Spinal cord (tissue), 10 donors: Measurements from ENCODE around the gene TRIM47. TPM values are rescaled to one million over a fixed set of nuclear protein-coding genes. Genes with fewer than 3 reads are reported as not detected.
"Not testable (repeated sequence)": the region's sequence is repeated elsewhere in the genome, so short reads cannot be mapped to it uniquely, and the experiment has no call there.

ENCODE experiments used
- DNase-seq, 6 donors: peaks; one replicate each; pipeline versions ENCODE4 v3.0.0 to v3.0.0-alpha.2; 2013 to 2015; ENCODE audit warnings: low spot score in 6 of 6, low read depth in 4 of 6
- H3K27ac ChIP-seq: one replicate; pipeline ENCODE4 v1.5.1; 2013; ENCODE audit warnings: low read depth, low read length, control low read depth
- H3K27me3 ChIP-seq: one replicate; pipeline ENCODE4 v1.6.1; 2013; ENCODE audit warnings: low read length; ENCODE audit not compliant: control insufficient read depth, insufficient read depth
- H3K36me3 ChIP-seq: one replicate; pipeline ENCODE4 v1.6.1; 2013; ENCODE audit warnings: low read length; ENCODE audit not compliant: control insufficient read depth, insufficient read depth
- H3K4me1 ChIP-seq: one replicate; pipeline ENCODE4 v1.6.1; 2013; ENCODE audit warnings: low read length; ENCODE audit not compliant: control insufficient read depth, insufficient read depth
- H3K4me3 ChIP-seq: one replicate; pipeline ENCODE4 v1.5.1; 2013; ENCODE audit warnings: low read depth, low read length, control low read depth
- H3K9me3 ChIP-seq: one replicate; pipeline ENCODE4 v1.6.1; 2013; ENCODE audit warnings: low read length; ENCODE audit not compliant: control insufficient read depth, insufficient read depth
- WGBS: methylation state at CpG from one replicate; pipeline ENCODE4 v1.1.5; 2013; ENCODE audit warnings: missing lambda C conversion rate; ENCODE audit not compliant: insufficient coverage; 5-methylcytosine and 5-hydroxymethylcytosine counted together
- polyA plus RNA-seq, 2 donors: library from polyadenylated mRNA; unstranded; fragments of 120-200 nt; gene quantifications; one replicate each; pipeline ENCODE4 v1.2.1, GENCODE V29; 2013; ENCODE audit not compliant: insufficient read length in 2 of 2
- total RNA-seq, 2 donors: library from RNA; depleted of rRNA in 1 of 2; stranded (reverse); fragments of 120-200 nt in 1 of 2; fragments of >200 nt in 1 of 2; gene quantifications; one replicate each; pipeline versions ENCODE4 v1.2.3 to v1.2.4, GENCODE V29; 2013 to 2014
- donor health status: healthy.

TRIM47 gene
- total and polyA plus RNA-seq, 4 donors = 31.3 to 53.6 (median 45.0) TPM

- H3K4me3 ChIP-seq = no peak overlapping the region
- 88% methylated on average over 8 of the region's 9 CpGs for WGBS
- no peaks in the 10 kb centered on the region for H3K9me3 ChIP-seq
- H3K4me1 ChIP-seq = peaks cover 23% of the 10 kb centered on the region
- no peak for DNase-seq
- no peaks in the 10 kb centered on the region for H3K36me3 ChIP-seq
- H3K27me3 ChIP-seq = no peaks in the 10 kb centered on the region
- H3K27ac ChIP-seq = no peak overlapping the region
Observed at GRCh38 chr17:75861927-75862317, 16.5 kb downstream of the TRIM47 start.

- peaks cover 22% of the 10 kb centered on the region for H3K4me1 ChIP-seq
- not testable (repeated sequence) for H3K27ac ChIP-seq, DNase-seq, H3K27me3 ChIP-seq, H3K9me3 ChIP-seq, H3K36me3 ChIP-seq, H3K4me3 ChIP-seq
- WGBS = 96% methylated on average over 7 of the region's 10 CpGs
Observed at GRCh38 chr17:75859358-75859757, 19.0 kb downstream of the TRIM47 start.

- Histone ChIP-seq H3K27me3 (no peaks in the 10 kb centered on the region), H3K4me1 (peaks cover 35% of the 10 kb centered on the region), H3K36me3 (peaks cover 12% of the 10 kb centered on the region), H3K27ac (peak overlapping the region; percentile 99), H3K9me3 (no peaks in the 10 kb centered on the region), H3K4me3 (peak overlapping the region; percentile 92)
- no peak for DNase-seq
- under 1% methylated on average over 18 of the region's 24 CpGs for WGBS
Observed at GRCh38 chr17:75856062-75856756, 22.2 kb downstream of the TRIM47 start.

GRCh38 chr17:75855310-75856061 is 22.9 kb downstream of the TRIM47 start, which contains the start of gene WBP2:
Gene WBP2 (minus strand): TSS chr17:75855335. CDS start chr17:75855297, 38 bp downstream.
- under 1% methylated on average over 57 of the region's 58 CpGs for WGBS
- peaks cover 40% of the 10 kb centered on the region for H3K4me1 ChIP-seq
- H3K4me3 ChIP-seq = peak within 1 kb of the TSS; percentile 92

GRCh38 chr17:75854881-75855309 is 23.5 kb downstream of the TRIM47 start:
- Histone ChIP-seq H3K4me3 (peak overlapping the region; percentile 92), H3K9me3 (no peaks in the 10 kb centered on the region), H3K27ac (peak overlapping the region; percentile 78), H3K4me1 (peaks cover 46% of the 10 kb centered on the region), H3K36me3 (peaks cover 25% of the 10 kb centered on the region), H3K27me3 (no peaks in the 10 kb centered on the region)
- WGBS = 0% methylated on average over 18 of the region's 19 CpGs
- no peak for DNase-seq

More at GRCh38 chr17:75855310-75856061, 22.9 kb downstream of the TRIM47 start, which contains the start of gene WBP2:
- H3K27ac ChIP-seq = peak within 1 kb of the TSS; percentile 99
- no peaks in the 10 kb centered on the region for H3K27me3 ChIP-seq
- peaks cover 19% of the 10 kb centered on the region for H3K36me3 ChIP-seq
- DNase-seq = peak; percentile 98 to 100 (median 100)
- H3K9me3 ChIP-seq = no peaks in the 10 kb centered on the region

GRCh38 chr17:75854101-75854748 is 24.2 kb downstream of the TRIM47 start:
- DNase-seq = no peak

GRCh38 chr17:75853433-75853832 is 24.9 kb downstream of the TRIM47 start:
- Histone ChIP-seq H3K4me3 (no peak overlapping the region), H3K9me3 (no peaks in the 10 kb centered on the region), H3K36me3 (peaks cover 40% of the 10 kb centered on the region), H3K27ac (no peak overlapping the region), H3K4me1 (peaks cover 60% of the 10 kb centered on the region), H3K27me3 (no peaks in the 10 kb centered on the region)
- DNase-seq = no peak
- 88% methylated on average over 3 of the region's 7 CpGs for WGBS

More at GRCh38 chr17:75854101-75854748, 24.2 kb downstream of the TRIM47 start:
- H3K36me3 ChIP-seq = peaks cover 32% of the 10 kb centered on the region
- WGBS = 38% methylated on average over 5 of the region's 7 CpGs
- peaks cover 52% of the 10 kb centered on the region for H3K4me1 ChIP-seq
- H3K4me3 ChIP-seq = peak overlapping the region; percentile 92
- H3K9me3 ChIP-seq = no peaks in the 10 kb centered on the region
- peak overlapping the region; percentile 78 for H3K27ac ChIP-seq
- no peaks in the 10 kb centered on the region for H3K27me3 ChIP-seq

GRCh38 chr17:75851693-75851991 is 26.7 kb downstream of the TRIM47 start:
- not testable (repeated sequence) for H3K9me3 ChIP-seq, H3K4me3 ChIP-seq, H3K27me3 ChIP-seq
- Histone ChIP-seq H3K36me3 (peaks cover 57% of the 10 kb centered on the region), H3K27ac (peak overlapping the region; percentile 82), H3K4me1 (peaks cover 76% of the 10 kb centered on the region)
- DNase-seq = peak in 1 of 6 donors; percentile 44
- 56% methylated on average over 7 of the region's 15 CpGs for WGBS

GRCh38 chr17:75850928-75851692 is 27.3 kb downstream of the TRIM47 start:
- Histone ChIP-seq H3K4me3 (no peak overlapping the region), H3K9me3 (no peaks in the 10 kb centered on the region), H3K27ac (peak overlapping the region; percentile 82), H3K4me1 (peaks cover 77% of the 10 kb centered on the region), H3K36me3 (peaks cover 62% of the 10 kb centered on the region), H3K27me3 (no peaks in the 10 kb centered on the region)
- WGBS = 43% methylated on average over 12 of the region's 12 CpGs
- peak in 3 of 6 donors; percentile 51 to 78 (median 62) for DNase-seq
